OCI-LY1 (cell line): ENCODE measurements around the gene SDK1.

Source experiments
- EZH2 ChIP-seq: fragments of 200-600 bp; sonication (generic), shearing (Covaris generic); IDR thresholded peaks from 2 replicates; pipeline ENCODE4 v1.8.0; 2017; ENCODE audit warnings: borderline replicate concordance, mixed run types, mild to moderate bottlenecking, antibody characterized with exemption, low read length, moderate library complexity, mixed read lengths
- TF ChIP-seq, protein P1 (sequence below): fragments of 200-600 bp; sonication (generic), shearing (Covaris generic); IDR thresholded peaks from 2 replicates; pipeline ENCODE4 v1.5.1; 2017; ENCODE audit warnings: mild to moderate bottlenecking, antibody characterized with exemption, low read length, moderate library complexity, mixed read lengths

DNA sequence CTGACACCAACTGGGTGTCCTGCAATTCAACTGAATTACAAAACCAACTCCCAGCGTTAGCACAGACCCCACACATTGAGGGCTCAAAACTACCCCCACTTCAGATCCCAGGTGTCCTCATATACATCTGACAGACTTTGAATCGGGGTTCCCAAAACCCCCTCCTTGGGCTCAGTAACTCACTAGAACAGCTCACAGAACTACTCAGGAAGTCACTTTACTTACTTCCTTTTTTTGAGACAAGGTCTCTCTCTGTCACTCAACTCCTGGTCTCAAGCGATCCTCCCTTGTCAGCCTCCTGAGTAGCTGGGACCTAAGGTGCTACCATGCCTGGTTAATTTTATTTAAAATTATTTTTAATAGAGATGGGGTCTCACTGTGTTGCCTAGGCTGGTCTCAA lies 456.0 kb downstream of the SDK1 start:
- TF ChIP-seq, protein P1, sequence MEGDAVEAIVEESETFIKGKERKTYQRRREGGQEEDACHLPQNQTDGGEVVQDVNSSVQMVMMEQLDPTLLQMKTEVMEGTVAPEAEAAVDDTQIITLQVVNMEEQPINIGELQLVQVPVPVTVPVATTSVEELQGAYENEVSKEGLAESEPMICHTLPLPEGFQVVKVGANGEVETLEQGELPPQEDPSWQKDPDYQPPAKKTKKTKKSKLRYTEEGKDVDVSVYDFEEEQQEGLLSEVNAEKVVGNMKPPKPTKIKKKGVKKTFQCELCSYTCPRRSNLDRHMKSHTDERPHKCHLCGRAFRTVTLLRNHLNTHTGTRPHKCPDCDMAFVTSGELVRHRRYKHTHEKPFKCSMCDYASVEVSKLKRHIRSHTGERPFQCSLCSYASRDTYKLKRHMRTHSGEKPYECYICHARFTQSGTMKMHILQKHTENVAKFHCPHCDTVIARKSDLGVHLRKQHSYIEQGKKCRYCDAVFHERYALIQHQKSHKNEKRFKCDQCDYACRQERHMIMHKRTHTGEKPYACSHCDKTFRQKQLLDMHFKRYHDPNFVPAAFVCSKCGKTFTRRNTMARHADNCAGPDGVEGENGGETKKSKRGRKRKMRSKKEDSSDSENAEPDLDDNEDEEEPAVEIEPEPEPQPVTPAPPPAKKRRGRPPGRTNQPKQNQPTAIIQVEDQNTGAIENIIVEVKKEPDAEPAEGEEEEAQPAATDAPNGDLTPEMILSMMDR: no peak
- no peak for TF ChIP-seq EZH2
